T-helper 1 cell treated with Interleukin-12 subunit alpha and Interleukin-12 subunit beta and Interleukin-4 antibody, amounts not matched to agents 30 μg/mL and 1 μg/mL, for 36 hours (primary cell): ENCODE results near the gene PRSS22.
A peak's percentile ranks its signal among the peaks of the same experiment; 100 is the strongest.

Experiments
- H3K27ac Mint-ChIP-seq: one replicate; pipeline ENCODE4 v1.8.0; 2021; ENCODE audit warnings: mild to moderate bottlenecking, mixed read lengths
- H3K27me3 Mint-ChIP-seq: one replicate; pipeline ENCODE4 v1.8.0; 2021; ENCODE audit warnings: low read depth, mixed read lengths
- H3K36me3 Mint-ChIP-seq: one replicate; pipeline ENCODE4 v1.8.0; 2021; ENCODE audit warnings: low read depth, mixed read lengths
- H3K4me1 Mint-ChIP-seq: one replicate; pipeline ENCODE4 v1.8.0; 2021; ENCODE audit warnings: low read depth, mixed read lengths
- H3K4me3 Mint-ChIP-seq: one replicate; pipeline ENCODE4 v1.8.0; 2021; ENCODE audit warnings: mild to moderate bottlenecking, moderate library complexity, mixed read lengths
- H3K9me3 Mint-ChIP-seq: one replicate; pipeline ENCODE4 v1.8.0; 2021; ENCODE audit warnings: mixed read lengths

The PRSS22 gene

DNA sequence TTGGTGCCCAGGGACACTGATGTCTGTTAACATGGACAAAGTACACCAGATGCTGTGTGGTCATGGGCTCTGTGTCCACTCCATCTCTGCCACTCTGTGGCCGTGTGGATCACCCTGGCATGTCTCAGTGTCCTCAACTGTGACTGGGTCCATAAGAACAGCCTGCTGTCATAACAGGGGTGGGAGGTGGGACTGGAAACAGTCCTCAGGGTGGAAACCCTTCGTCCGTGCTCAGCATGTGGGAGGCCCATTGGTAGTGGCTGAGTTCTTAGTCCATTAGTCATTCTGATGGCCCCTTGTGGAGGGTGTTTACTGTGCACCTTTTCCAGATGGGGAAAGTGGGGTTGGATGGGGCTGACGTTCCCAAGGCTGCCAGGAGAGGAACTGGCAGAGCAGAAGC is 37.8 kb upstream of the PRSS22 start:
- Mint-ChIP-seq H3K4me3 (no peak overlapping the region), H3K9me3 (no peaks in the 10 kb centered on the region), H3K4me1 (no peaks in the 10 kb centered on the region), H3K27ac (no peak overlapping the region), H3K36me3 (no peaks in the 10 kb centered on the region), H3K27me3 (no peaks in the 10 kb centered on the region)

DNA sequence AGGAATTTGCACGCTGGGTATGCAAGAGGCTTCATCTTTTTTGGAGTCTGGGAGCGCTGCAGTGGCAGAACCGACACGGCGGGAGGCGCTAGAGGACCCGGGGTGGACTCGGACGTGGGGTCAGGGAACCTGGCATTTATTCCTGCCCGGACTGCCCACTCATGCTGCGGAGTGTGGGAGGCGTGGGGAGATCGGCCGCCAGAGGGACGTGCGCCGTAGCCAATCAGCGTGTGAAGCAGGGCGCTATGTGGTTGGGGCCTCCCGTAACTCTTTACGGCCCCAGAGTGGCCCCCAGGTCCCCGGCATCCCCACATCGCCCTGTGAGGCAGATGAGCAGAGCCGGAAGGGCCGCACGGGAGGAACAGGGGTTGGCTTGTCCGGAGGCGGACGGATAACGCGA is 36.3 kb upstream of the PRSS22 start:
- no peaks in the 10 kb centered on the region for H3K9me3 Mint-ChIP-seq
- H3K27ac Mint-ChIP-seq: no peak overlapping the region
- no peaks in the 10 kb centered on the region for H3K36me3 Mint-ChIP-seq
- H3K4me1 Mint-ChIP-seq: no peaks in the 10 kb centered on the region
- no peaks in the 10 kb centered on the region for H3K27me3 Mint-ChIP-seq
- no peak overlapping the region for H3K4me3 Mint-ChIP-seq

- Mint-ChIP-seq H3K27me3 (peaks cover 8% of the 10 kb centered on the region), H3K4me3 (peak overlapping the region; percentile 83), H3K36me3 (no peaks in the 10 kb centered on the region), H3K9me3 (no peaks in the 10 kb centered on the region), H3K27ac (peak overlapping the region; percentile 81), H3K4me1 (peaks cover 8% of the 10 kb centered on the region)
Observed at GRCh38 chr16:2884041-2884451, 26.1 kb upstream of the PRSS22 start.

DNA sequence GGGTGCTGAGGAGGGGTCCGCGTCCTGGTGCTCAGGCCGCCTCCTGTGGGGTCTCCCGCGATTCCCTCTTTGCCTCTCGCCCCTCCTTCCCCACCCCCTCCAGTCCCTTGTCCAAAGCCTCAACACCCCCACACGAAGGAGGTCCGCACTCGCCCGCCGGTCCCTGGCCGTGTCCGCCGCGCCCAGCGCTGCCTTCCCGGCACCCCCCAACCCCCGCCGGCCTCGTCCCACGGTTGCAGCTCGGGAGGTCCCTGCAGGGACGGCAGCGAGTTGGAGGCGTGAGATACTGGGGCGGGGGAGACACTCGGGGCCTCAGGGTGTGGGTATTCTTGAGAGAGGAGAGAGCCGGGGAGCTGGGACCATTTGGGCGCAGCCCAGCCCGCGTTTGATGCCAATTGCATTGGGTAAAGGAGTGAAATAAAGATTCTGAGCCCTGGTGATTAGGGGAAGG is 25.5 kb upstream of the PRSS22 start:
- Mint-ChIP-seq H3K27ac (peak overlapping the region; percentile 81), H3K4me3 (peak overlapping the region; percentile 83), H3K36me3 (no peaks in the 10 kb centered on the region), H3K4me1 (peaks cover 8% of the 10 kb centered on the region), H3K9me3 (no peaks in the 10 kb centered on the region), H3K27me3 (peaks cover 8% of the 10 kb centered on the region)

GRCh38 chr16:2882650-2883457 is 24.9 kb upstream of the PRSS22 start, which contains the start of gene FLYWCH2:
TSS of gene FLYWCH2 (plus strand) at chr16:2883215. CDS start at chr16:2896450, 13,235 bp downstream.
- Mint-ChIP-seq H3K27me3 (peaks cover 8% of the 10 kb centered on the region), H3K27ac (peak within 1 kb of the TSS; percentile 97), H3K9me3 (no peaks in the 10 kb centered on the region), H3K4me3 (peak within 1 kb of the TSS; percentile 88), H3K36me3 (no peaks in the 10 kb centered on the region), H3K4me1 (peaks cover 8% of the 10 kb centered on the region)

DNA sequence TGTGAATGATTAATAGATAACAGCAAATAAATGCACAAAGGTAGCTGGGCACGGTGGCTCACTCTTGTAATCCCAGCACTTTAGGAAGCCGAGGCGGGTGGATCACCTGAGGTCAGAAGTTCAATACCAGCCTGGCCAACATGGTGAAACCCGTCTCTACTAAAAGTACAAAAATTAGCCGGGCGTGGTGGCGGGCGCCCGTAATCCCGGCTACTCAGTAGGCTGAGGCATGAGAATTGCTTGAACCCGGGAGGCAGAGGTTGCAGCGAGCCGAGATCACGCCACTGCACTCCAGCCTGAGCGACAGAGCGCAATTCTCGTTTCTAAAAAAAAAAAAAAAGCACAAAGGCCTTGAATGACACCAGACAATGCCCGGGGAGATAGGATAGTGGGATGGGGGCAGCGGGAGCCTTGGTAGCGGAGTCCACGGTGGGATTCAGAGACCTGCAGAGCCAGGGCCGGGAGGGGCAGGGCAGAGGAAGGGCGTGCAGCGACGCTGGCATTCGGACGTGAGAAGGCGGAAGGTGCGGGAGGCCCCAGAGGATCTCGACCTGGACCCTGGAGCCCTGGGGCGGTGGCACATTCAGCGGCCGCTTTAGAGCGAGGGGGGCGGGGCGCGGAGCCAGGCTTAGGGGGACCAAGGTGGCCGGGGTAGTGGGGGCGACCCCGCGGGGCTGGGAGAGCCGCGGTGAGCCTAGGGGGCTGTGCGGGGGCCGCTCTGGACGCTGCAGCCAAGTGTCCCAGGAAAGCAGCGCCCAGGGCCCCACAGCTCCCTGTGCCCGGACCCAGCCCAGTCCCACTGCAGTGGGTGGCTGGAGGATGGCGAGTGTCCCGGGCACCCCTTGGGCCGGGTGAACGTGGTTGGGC is 24.0 kb upstream of the PRSS22 start:
- Mint-ChIP-seq H3K9me3 (no peaks in the 10 kb centered on the region), H3K4me1 (peaks cover 8% of the 10 kb centered on the region), H3K4me3 (peak overlapping the region; percentile 88), H3K27me3 (peaks cover 8% of the 10 kb centered on the region), H3K27ac (peak overlapping the region; percentile 97), H3K36me3 (no peaks in the 10 kb centered on the region)

- Mint-ChIP-seq H3K4me1 (peaks cover 8% of the 10 kb centered on the region), H3K9me3 (no peaks in the 10 kb centered on the region), H3K27ac (no peak overlapping the region), H3K4me3 (no peak overlapping the region), H3K27me3 (peaks cover 13% of the 10 kb centered on the region), H3K36me3 (no peaks in the 10 kb centered on the region)
Observed at GRCh38 chr16:2879854-2880508, 22.0 kb upstream of the PRSS22 start.

- Mint-ChIP-seq H3K27me3 (peaks cover 13% of the 10 kb centered on the region), H3K27ac (no peak overlapping the region), H3K4me1 (no peaks in the 10 kb centered on the region), H3K36me3 (no peaks in the 10 kb centered on the region), H3K9me3 (no peaks in the 10 kb centered on the region), H3K4me3 (no peak overlapping the region)
Observed at GRCh38 chr16:2874912-2875362, 17.0 kb upstream of the PRSS22 start.

DNA sequence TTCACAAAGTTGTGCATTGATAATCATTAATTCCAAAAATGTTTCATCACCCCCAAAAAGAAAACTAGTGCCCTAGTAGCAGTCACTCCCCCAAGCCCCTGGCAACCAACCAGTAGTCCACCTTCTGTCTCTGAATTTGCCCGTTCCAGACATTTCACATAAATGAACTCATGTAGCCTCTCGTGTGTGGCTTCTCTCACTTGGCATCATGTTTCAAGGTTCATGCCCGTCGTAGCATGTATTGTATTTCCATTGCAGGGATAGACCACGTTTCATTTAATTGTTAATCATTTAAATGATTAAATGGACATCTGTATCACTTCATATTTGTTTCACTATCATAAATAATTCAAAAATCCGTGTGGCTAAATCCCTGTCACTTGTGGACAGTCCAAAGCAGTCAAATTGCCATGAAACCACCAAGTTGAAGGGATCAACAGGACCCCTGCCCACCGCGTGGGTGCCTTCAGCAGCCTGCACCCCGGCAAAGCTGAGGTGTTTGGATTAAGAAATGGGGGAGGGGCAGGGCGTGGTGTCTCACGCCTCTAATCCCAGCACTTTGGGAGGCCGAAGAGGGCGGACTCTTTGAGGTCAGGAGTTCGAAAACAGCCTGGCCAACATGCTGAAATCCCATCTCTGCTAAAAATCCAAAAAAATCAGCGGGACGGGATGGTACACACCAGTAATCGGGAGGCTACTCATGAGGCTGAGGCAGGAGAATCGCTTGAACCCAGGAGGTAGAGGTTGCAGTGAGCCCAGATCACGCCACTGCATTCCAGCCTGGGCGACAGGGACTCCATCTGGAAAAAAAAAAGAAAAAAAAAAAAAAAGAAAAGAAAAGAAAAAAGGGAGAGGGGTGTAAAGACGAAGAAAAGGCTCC is 16.3 kb upstream of the PRSS22 start:
- H3K27ac Mint-ChIP-seq: no peak overlapping the region

GRCh38 chr16:2871926-2872325 is 14.0 kb upstream of the PRSS22 start:
- Mint-ChIP-seq H3K9me3 (no peaks in the 10 kb centered on the region), H3K27ac (no peak overlapping the region), H3K27me3 (peaks cover 5% of the 10 kb centered on the region), H3K36me3 (no peaks in the 10 kb centered on the region), H3K4me1 (peaks cover 8% of the 10 kb centered on the region), H3K4me3 (no peak overlapping the region)

More for the DNA sequence above, 16.3 kb upstream of the PRSS22 start:
- peaks cover 5% of the 10 kb centered on the region for H3K4me1 Mint-ChIP-seq
- H3K9me3 Mint-ChIP-seq: no peaks in the 10 kb centered on the region
- no peak overlapping the region for H3K4me3 Mint-ChIP-seq
- H3K27me3 Mint-ChIP-seq: peaks cover 6% of the 10 kb centered on the region
- no peaks in the 10 kb centered on the region for H3K36me3 Mint-ChIP-seq

DNA sequence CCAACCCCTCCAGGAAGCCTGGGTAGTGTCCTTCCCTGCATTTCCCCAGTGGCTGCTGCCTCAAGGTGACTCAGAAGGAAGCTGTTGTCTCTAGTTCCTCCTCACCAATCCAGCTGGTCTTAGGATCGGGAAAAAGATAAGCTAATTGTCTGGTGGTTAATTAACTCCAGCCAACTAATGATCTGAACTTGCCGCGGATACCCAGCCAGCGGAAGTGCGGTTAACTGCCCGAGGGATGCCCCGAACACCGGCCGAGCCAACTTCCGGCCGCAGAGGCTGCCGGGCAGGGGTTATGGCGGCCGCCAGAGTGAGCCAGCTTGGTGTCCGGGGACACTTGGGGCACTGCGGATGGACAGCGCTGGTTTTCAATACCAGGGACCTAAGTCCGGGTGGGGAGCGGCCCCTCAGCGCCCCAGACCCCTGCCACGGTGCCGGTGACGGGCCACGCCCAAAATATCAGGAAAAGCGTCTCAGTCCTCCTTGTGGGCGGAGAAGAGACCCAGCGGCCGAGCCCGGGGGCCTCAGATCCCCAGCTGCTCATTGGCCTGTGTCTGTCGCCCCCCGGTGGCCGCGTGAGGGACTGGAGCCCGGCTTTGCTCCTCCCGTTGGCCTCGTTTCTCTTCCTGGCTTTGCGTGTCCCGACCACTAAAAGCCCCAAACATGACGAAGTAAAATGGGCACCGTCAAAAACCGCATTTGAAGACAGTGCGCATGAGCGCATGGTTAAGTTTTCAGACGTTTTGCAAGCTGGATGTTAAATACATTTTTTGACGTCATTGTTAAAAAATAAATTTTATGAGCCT is 10.2 kb upstream of the PRSS22 start:
- no peaks in the 10 kb centered on the region for H3K36me3 Mint-ChIP-seq
- H3K9me3 Mint-ChIP-seq: no peaks in the 10 kb centered on the region
- H3K27ac Mint-ChIP-seq: peak overlapping the region; percentile 83
- H3K4me3 Mint-ChIP-seq: peak overlapping the region; percentile 87
- peaks cover 8% of the 10 kb centered on the region for H3K4me1 Mint-ChIP-seq
- peaks cover 17% of the 10 kb centered on the region for H3K27me3 Mint-ChIP-seq

DNA sequence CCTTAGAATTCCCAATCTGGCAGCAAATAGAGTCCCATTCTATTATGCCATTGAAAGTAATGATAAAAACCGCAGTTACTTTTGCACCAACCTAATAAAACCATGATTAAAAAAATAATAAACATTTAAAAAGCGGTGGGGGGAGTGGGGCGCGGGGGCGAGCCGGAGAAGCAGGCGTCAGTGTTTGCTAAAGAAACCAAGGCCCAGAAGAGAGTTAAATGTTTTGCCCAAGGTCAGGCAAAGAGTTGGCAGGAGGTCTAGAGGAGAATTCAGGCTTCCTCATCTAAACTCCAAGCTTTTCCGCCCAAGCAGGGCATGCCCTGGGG is 9.7 kb upstream of the PRSS22 start:
- Mint-ChIP-seq H3K27me3 (peaks cover 17% of the 10 kb centered on the region), H3K4me3 (peak overlapping the region; percentile 87), H3K27ac (peak overlapping the region; percentile 83), H3K36me3 (no peaks in the 10 kb centered on the region), H3K9me3 (no peaks in the 10 kb centered on the region), H3K4me1 (peaks cover 8% of the 10 kb centered on the region)

- peak overlapping the region; percentile 33 for H3K4me3 Mint-ChIP-seq
- peaks cover 17% of the 10 kb centered on the region for H3K27me3 Mint-ChIP-seq
- no peaks in the 10 kb centered on the region for H3K36me3 Mint-ChIP-seq
- H3K4me1 Mint-ChIP-seq: peaks cover 8% of the 10 kb centered on the region
- H3K27ac Mint-ChIP-seq: peak overlapping the region; percentile 21
- no peaks in the 10 kb centered on the region for H3K9me3 Mint-ChIP-seq
Observed at GRCh38 chr16:2866431-2866830, 8.5 kb upstream of the PRSS22 start.
